Measurements from ENCODE around the gene FLOT1.

- TF ChIP-seq ELF4 (IDR thresholded peaks at IDR 0.05) (no peak), SP1 (IDR thresholded peaks at IDR 0.05) (no peak), SUZ12 (IDR thresholded peaks at IDR 0.05) (no peak), CTBP1 (IDR thresholded peaks at IDR 0.05; ENCODE audit: borderline replicate concordance) (no peak; the same call in 1 of the 2 replicates), LEF1 (IDR thresholded peaks at IDR 0.05; ENCODE audit: borderline replicate concordance) (no peak), FOXA1 (IDR thresholded peaks at IDR 0.05) (no peak), ARNT (IDR thresholded peaks at IDR 0.05) (no peak), BHLHE40 (IDR thresholded peaks at IDR 0.05; ENCODE audit: borderline replicate concordance) (no peak), TARDBP (IDR thresholded peaks at IDR 0.05) (no peak), HDGF (IDR thresholded peaks at IDR 0.05; ENCODE audit: borderline replicate concordance) (no peak), FOXK2 (IDR thresholded peaks at IDR 0.05) (no peak), FOXM1 (IDR thresholded peaks at IDR 0.05; ENCODE audit: borderline replicate concordance) (no peak)
These were observed 21.4 kb upstream of the FLOT1 start for GRCh38 chr6:30763618-30764489.

Data from HEK293T (cell line).